HUES6 (cell line): ENCODE results near the gene DPPA5.
"Not testable (repeated sequence)": the region's sequence is repeated elsewhere in the genome, so short reads cannot be mapped to it uniquely, and the experiment has no call there.

Experiments
- H3K27ac ChIP-seq: 2 replicates; pipeline ENCODE4 v1.7.0; 2013; ENCODE audit warnings: low read depth, mild to moderate bottlenecking, low read length, inconsistent platforms
- H3K27me3 ChIP-seq: 2 replicates; pipeline ENCODE4 v1.6.1; 2013; ENCODE audit warnings: low read length; ENCODE audit not compliant: control insufficient read depth, insufficient read depth
- H3K36me3 ChIP-seq: 2 replicates; pipeline ENCODE4 v1.6.1; 2013; ENCODE audit warnings: low read length; ENCODE audit not compliant: control insufficient read depth, insufficient read depth
- H3K4me1 ChIP-seq: 2 replicates; pipeline ENCODE4 v1.6.1; 2013; ENCODE audit warnings: low read length; ENCODE audit not compliant: control insufficient read depth, insufficient read depth
- H3K4me3 ChIP-seq: 2 replicates; pipeline ENCODE4 v1.5.1; 2013; ENCODE audit warnings: low read depth, low read length
- H3K9ac ChIP-seq: one replicate; pipeline ENCODE4 v1.6.1; 2013; ENCODE audit warnings: mild to moderate bottlenecking, low read length
- H3K9me3 ChIP-seq: 2 replicates; pipeline ENCODE4 v1.6.1; 2013; ENCODE audit warnings: low read depth, low read length; ENCODE audit not compliant: control insufficient read depth, insufficient read depth

Gene DPPA5

GRCh38 chr6:73382462-73383113, 28.5 kb upstream of the DPPA5 start:
- Histone ChIP-seq H3K27ac (no peak overlapping the region), H3K4me1 (no peaks in the 10 kb centered on the region), H3K9me3 (no peaks in the 10 kb centered on the region), H3K36me3 (no peaks in the 10 kb centered on the region), H3K9ac (no peak overlapping the region), H3K4me3 (no peak overlapping the region), H3K27me3 (no peaks in the 10 kb centered on the region)

GRCh38 chr6:73381531-73381930, 27.5 kb upstream of the DPPA5 start:
- H3K4me3 ChIP-seq, H3K36me3 ChIP-seq, H3K27me3 ChIP-seq, H3K27ac ChIP-seq, H3K9me3 ChIP-seq, H3K9ac ChIP-seq, H3K4me1 ChIP-seq: not testable (repeated sequence)

- Histone ChIP-seq H3K4me1 (no peaks in the 10 kb centered on the region), H3K36me3 (no peaks in the 10 kb centered on the region), H3K27me3 (no peaks in the 10 kb centered on the region), H3K4me3 (no peak overlapping the region), H3K27ac (no peak overlapping the region), H3K9me3 (no peaks in the 10 kb centered on the region), H3K9ac (no peak overlapping the region)
Observed at GRCh38 chr6:73377225-73377624, 23.1 kb upstream of the DPPA5 start.

- Histone ChIP-seq H3K36me3 (no peaks in the 10 kb centered on the region), H3K4me1 (no peaks in the 10 kb centered on the region), H3K9ac (no peak overlapping the region), H3K27me3 (no peaks in the 10 kb centered on the region), H3K9me3 (0 out of 2 replicates have a peak, but pooled peaks cover 3% of the 10 kb centered on the region), H3K4me3 (no peak overlapping the region), H3K27ac (no peak overlapping the region)
Observed at GRCh38 chr6:73375216-73375615, 21.1 kb upstream of the DPPA5 start.

GRCh38 chr6:73372516-73372915, 18.4 kb upstream of the DPPA5 start:
- Histone ChIP-seq H3K27me3 (no peaks in the 10 kb centered on the region), H3K9ac (no peak overlapping the region), H3K9me3 (0 out of 2 replicates have a peak, but pooled peaks cover 3% of the 10 kb centered on the region), H3K36me3 (no peaks in the 10 kb centered on the region), H3K4me1 (peaks cover 3% of the 10 kb centered on the region; the same call in 1 of the 2 replicates), H3K4me3 (no peak overlapping the region), H3K27ac (no peak overlapping the region)

- Histone ChIP-seq H3K9ac (no peak overlapping the region), H3K36me3 (no peaks in the 10 kb centered on the region), H3K4me1 (peaks cover 3% of the 10 kb centered on the region; the same call in 1 of the 2 replicates)
Observed at GRCh38 chr6:73371984-73372383, 17.9 kb upstream of the DPPA5 start.

GRCh38 chr6:73369563-73369962, 15.5 kb upstream of the DPPA5 start, which contains the start of gene OOEP:
TSS of gene OOEP (minus strand) at chr6:73369897. CDS start at chr6:73369792, 105 bp downstream.
- Histone ChIP-seq H3K9me3 (0 out of 2 replicates have a peak, but pooled peaks cover 3% of the 10 kb centered on the region), H3K9ac (no peak within 1 kb of the TSS), H3K4me1 (peaks cover 3% of the 10 kb centered on the region; the same call in 1 of the 2 replicates), H3K27ac (no peak within 1 kb of the TSS), H3K36me3 (no peaks in the 10 kb centered on the region), H3K27me3 (no peaks in the 10 kb centered on the region), H3K4me3 (no peak within 1 kb of the TSS)

More at GRCh38 chr6:73371984-73372383, 17.9 kb upstream of the DPPA5 start:
- H3K4me3 ChIP-seq: no peak overlapping the region
- H3K27ac ChIP-seq: no peak overlapping the region
- 0 out of 2 replicates have a peak, but pooled peaks cover 3% of the 10 kb centered on the region for H3K9me3 ChIP-seq
- H3K27me3 ChIP-seq: no peaks in the 10 kb centered on the region

GRCh38 chr6:73369157-73369556, 15.1 kb upstream of the DPPA5 start:
- Histone ChIP-seq H3K36me3 (no peaks in the 10 kb centered on the region), H3K9me3 (0 out of 2 replicates have a peak, but pooled peaks cover 3% of the 10 kb centered on the region), H3K27ac (no peak overlapping the region), H3K4me3 (no peak overlapping the region), H3K4me1 (peaks cover 3% of the 10 kb centered on the region; the same call in 1 of the 2 replicates), H3K27me3 (no peaks in the 10 kb centered on the region), H3K9ac (no peak overlapping the region)

- Histone ChIP-seq H3K9me3 (0 out of 2 replicates have a peak, but pooled peaks cover 3% of the 10 kb centered on the region), H3K4me1 (peaks cover 3% of the 10 kb centered on the region; the same call in 1 of the 2 replicates), H3K9ac (no peak overlapping the region), H3K27me3 (no peaks in the 10 kb centered on the region), H3K4me3 (no peak overlapping the region), H3K27ac (no peak overlapping the region), H3K36me3 (no peaks in the 10 kb centered on the region)
Observed at GRCh38 chr6:73368675-73369074, 14.6 kb upstream of the DPPA5 start.

- no peak overlapping the region for H3K9ac ChIP-seq
- no peaks in the 10 kb centered on the region for H3K27me3 ChIP-seq
- H3K27ac ChIP-seq: no peak overlapping the region
Observed at GRCh38 chr6:73367761-73368355, 13.8 kb upstream of the DPPA5 start.

GRCh38 chr6:73364549-73364948, 10.5 kb upstream of the DPPA5 start:
- H3K4me1 ChIP-seq: peaks cover 3% of the 10 kb centered on the region; the same call in 1 of the 2 replicates
- H3K4me3 ChIP-seq: no peak overlapping the region
- no peak overlapping the region for H3K27ac ChIP-seq
- no peaks in the 10 kb centered on the region for H3K27me3 ChIP-seq
- H3K9me3 ChIP-seq: peaks cover 11% of the 10 kb centered on the region
- H3K9ac ChIP-seq: no peak overlapping the region
- H3K36me3 ChIP-seq: no peaks in the 10 kb centered on the region

More at GRCh38 chr6:73367761-73368355, 13.8 kb upstream of the DPPA5 start:
- Histone ChIP-seq H3K4me1 (peaks cover 3% of the 10 kb centered on the region; the same call in 1 of the 2 replicates), H3K9me3 (peaks cover 10% of the 10 kb centered on the region), H3K4me3 (no peak overlapping the region), H3K36me3 (no peaks in the 10 kb centered on the region)
